D721Med (cell line): ENCODE measurements around the gene EPN1.
A peak's percentile ranks its signal among the peaks of the same experiment; 100 is the strongest.

Experiments
- DNase-seq: peaks from one replicate; pipeline ENCODE4 v3.0.0; 2011; ENCODE audit warnings: low spot score; ENCODE audit not compliant: insufficient read length
- FAIRE-seq: peaks from 2 replicates; lab custom pipeline; 2011; peaks lifted over from hg19 to GRCh38; lab: Jason Lieb, UNC
- CTCF ChIP-seq: IDR thresholded peaks from 2 replicates; pipeline ENCODE4 v1.5.1; 2012; ENCODE audit warnings: mild to moderate bottlenecking, control low read depth; ENCODE audit not compliant: insufficient read depth; ENCODE audit errors: missing control alignments

EPN1 gene

GRCh38 chr19:55702131-55702627 lies 27.2 kb downstream of the EPN1 start:
- TF ChIP-seq CTCF = no peak
- DNase-seq (no peak), FAIRE-seq (no peak)

- FAIRE-seq (no peak), DNase-seq (no peak)
- TF ChIP-seq CTCF = peak; percentile 70
Observed at GRCh38 chr19:55703790-55704215, 28.8 kb downstream of the EPN1 start.

- FAIRE-seq (no peak), DNase-seq (no peak)
- TF ChIP-seq CTCF = no peak
Observed at GRCh38 chr19:55704494-55705245, 29.6 kb downstream of the EPN1 start.

- FAIRE-seq = no peak
- no peak for TF ChIP-seq CTCF
- DNase-seq = no peak
Observed at GRCh38 chr19:55705972-55706371, 30.9 kb downstream of the EPN1 start.

GRCh38 chr19:55711719-55712118 lies 36.7 kb downstream of the EPN1 start:
- TF ChIP-seq CTCF = no peak
- no peak for DNase-seq
- FAIRE-seq = no peak

- no peak for FAIRE-seq
- no peak for DNase-seq
- no peak for TF ChIP-seq CTCF
Observed at GRCh38 chr19:55712804-55713631, 38.0 kb downstream of the EPN1 start.
